LNCaP clone FGC (cell line): ENCODE results near the gene KDM5C.
A peak's percentile ranks its signal among the peaks of the same experiment; 100 is the strongest.

ENCODE experiments used
- DNase-seq: peaks from one replicate; pipeline ENCODE4 v3.0.0-alpha.2; 2011; ENCODE audit warnings: low read depth
- H3K4me3 ChIP-seq: 2 replicates; pipeline ENCODE4 v1.5.1; 2011; ENCODE audit warnings: mild to moderate bottlenecking, low read depth, low read length, control low read depth
- TF ChIP-seq, protein P1 (sequence below): IDR thresholded peaks from 2 replicates; pipeline ENCODE4 v1.5.1; 2012; ENCODE audit warnings: mild to moderate bottlenecking; ENCODE audit not compliant: control insufficient read depth, insufficient read depth; ENCODE audit errors: extremely low read depth

Gene KDM5C

DNA sequence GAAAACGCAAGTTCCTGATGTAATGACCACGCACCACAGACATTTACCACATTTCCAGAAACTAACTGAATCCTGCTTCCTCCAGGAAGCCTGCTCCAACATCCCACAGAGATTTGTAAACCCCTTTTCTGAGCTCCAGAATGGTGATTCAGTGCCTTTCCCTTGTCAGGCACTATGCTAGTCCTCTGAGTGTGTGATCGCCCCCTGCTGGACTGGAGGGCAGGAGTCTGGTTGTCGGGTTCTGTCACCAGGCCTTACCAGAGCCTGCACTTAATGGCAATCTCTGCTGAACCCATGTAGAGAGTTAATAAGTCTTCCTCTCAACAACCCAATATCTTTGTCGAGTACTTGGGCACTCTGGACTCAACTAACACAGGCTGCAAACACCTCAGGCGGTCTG lies 14.5 kb upstream of the KDM5C start:
- no peak overlapping the region for H3K4me3 ChIP-seq
- no peak for DNase-seq
- TF ChIP-seq, protein P1, sequence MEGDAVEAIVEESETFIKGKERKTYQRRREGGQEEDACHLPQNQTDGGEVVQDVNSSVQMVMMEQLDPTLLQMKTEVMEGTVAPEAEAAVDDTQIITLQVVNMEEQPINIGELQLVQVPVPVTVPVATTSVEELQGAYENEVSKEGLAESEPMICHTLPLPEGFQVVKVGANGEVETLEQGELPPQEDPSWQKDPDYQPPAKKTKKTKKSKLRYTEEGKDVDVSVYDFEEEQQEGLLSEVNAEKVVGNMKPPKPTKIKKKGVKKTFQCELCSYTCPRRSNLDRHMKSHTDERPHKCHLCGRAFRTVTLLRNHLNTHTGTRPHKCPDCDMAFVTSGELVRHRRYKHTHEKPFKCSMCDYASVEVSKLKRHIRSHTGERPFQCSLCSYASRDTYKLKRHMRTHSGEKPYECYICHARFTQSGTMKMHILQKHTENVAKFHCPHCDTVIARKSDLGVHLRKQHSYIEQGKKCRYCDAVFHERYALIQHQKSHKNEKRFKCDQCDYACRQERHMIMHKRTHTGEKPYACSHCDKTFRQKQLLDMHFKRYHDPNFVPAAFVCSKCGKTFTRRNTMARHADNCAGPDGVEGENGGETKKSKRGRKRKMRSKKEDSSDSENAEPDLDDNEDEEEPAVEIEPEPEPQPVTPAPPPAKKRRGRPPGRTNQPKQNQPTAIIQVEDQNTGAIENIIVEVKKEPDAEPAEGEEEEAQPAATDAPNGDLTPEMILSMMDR = 0 out of 2 replicates have a peak, but pooled peaks have one; percentile 2

DNA sequence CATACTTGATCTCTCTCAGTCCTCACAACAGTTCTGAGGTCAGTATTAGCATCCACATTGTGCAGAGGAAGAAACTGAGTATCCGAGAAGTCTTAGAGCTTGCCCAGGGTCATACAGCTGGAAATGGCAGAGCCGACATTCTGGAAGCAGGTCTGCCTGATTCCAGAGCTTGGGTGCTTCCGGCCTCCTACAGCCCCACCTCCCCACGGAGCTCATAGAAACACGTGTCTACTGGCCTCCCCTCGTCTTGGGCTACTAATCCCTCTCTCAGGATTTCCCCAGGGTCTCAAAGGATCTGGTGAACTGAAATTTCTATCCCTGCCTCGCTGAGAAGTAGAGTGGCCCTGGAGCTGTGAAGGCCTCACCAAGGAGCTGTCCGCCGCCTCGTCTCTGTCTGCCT lies 12.0 kb upstream of the KDM5C start:
- TF ChIP-seq, protein P1 = no peak
- DNase-seq = no peak
- H3K4me3 ChIP-seq = no peak overlapping the region

DNA sequence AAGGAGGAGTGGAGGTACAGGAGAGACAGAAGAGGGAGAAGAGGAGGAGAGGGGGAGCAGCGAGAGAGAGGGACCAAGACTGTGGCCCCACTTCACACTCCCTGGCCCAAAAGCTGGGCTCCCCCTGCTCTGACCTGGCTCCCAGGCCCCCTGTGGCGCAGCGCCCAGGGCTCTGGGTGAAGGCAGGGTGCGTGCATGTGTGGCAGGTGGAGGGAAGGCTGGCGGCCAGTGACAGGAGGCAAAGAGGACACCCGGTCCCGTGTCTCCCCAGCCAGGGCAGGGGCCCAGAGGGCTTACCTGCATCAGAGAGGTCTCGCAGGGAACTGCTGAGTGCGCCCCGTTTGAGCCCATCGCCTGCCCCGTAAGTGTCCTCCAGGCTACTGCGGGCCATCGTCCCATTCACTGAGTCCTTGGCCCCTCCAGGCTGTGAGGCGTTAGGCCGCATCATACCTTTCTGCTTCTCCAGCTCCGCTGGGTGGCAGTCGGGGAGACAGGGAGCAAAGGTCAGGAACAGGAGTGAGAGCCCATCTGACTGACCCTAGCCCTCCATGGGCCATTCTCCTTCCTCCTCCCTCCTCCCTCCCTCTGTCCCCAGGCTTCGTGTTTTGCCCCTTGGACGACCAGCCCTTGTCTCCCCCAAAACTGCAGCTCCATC lies 11.1 kb upstream of the KDM5C start:
- TF ChIP-seq, protein P1 = no peak
- DNase-seq = no peak
- no peak overlapping the region for H3K4me3 ChIP-seq

DNA sequence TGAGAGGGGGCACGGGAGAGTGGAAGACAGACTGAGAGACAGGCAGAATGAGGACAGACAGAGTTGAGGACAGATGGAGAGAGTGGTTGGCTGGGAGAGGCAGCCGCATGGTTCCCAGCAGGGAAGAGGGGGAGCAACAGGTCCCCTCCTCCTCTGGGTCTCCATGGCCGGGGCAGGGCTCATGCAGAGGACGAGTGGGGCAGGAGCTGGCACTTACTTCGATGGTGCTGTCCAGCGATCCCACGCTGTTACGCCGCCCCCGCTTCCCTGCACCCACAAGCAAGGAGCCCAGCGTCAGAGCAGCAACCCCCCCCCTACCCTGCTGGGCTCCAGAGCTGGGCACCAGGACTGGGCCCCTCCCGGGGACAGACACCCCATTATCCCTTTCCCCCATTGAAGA lies 10.6 kb upstream of the KDM5C start:
- TF ChIP-seq, protein P1 = no peak
- no peak for DNase-seq
- no peak overlapping the region for H3K4me3 ChIP-seq

DNA sequence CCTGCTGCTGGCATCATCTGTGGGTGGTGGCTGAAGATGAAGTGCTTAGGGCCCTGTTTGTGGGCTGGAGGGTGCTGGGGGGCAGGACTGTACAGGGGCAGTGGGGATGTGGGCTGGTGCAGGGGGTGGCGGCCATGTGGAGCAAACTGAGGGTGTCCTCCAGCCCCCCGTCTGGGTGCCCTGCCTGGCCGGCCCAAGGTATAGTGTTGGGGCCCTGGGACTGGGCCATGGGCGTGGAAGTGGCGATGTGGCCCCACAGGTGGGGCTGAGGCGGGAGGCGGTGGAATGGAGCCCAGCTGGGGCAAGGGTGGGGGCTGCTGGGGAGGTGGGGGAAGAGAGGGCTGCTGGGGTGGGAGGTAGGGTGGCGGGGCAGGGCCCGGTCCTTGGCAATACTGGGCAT lies 9.5 kb upstream of the KDM5C start:
- TF ChIP-seq, protein P1 = no peak
- DNase-seq = no peak
- no peak overlapping the region for H3K4me3 ChIP-seq

DNA sequence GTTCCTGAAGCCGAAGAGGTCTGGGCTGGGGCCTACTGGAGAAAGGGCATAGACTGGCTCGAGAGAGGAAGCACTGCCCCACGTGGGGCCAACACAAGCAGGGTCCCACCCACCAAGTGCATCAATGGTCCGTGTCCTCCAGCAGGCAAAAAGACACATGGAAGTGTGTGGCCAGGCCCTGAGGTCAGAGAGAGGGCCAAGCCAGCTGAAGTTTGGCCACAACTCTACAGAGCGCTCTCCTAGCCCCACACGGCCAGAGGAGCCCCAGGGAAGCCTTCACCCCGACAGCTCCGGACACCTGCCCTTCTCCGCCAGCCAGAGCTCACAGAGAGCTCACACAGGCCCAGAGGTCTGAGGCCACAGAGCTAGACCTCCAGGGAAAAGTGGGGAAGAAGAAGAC lies 8.5 kb upstream of the KDM5C start:
- DNase-seq = no peak
- TF ChIP-seq, protein P1 = no peak
- no peak overlapping the region for H3K4me3 ChIP-seq

DNA sequence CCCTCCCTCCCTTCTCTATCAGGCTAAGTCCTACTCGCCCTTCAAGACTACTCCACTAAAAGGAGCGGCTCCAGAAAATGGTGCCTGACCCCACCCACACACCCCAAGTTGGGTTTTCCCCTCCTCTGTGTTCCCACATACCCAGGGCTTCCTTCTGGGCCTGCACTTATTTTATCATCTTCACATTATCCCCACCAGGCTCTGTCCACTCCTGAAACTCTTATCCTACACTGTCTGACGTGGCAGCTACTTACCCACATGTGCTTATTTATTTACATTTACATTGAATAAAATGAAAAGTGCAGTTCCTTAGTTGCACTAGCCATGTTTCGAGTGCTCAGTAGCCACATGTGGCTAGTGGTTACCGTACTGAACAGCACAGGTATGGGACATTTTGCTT lies 5.1 kb upstream of the KDM5C start:
- no peak for DNase-seq
- H3K4me3 ChIP-seq = no peak overlapping the region
- TF ChIP-seq, protein P1 = no peak
